ENCODE results near the gene OR7C2. TPM values are rescaled to one million over a fixed set of nuclear protein-coding genes. Genes with fewer than 3 reads are reported as not detected.
"Not testable (repeated sequence)": the region's sequence is repeated elsewhere in the genome, so short reads cannot be mapped to it uniquely, and the experiment has no call there.

Gene OR7C2
- total RNA-seq = not detected in 2 replicates

GRCh38 chr19:14941189-14941588 lies at the start of gene OR7C2:
TSS of gene OR7C2 (plus strand) at chr19:14941489. CDS start at chr19:14941489, 0 bp downstream.
- intact Hi-C loops (cut with micrococcal nuclease) = no loop called here

- intact Hi-C loops (cut with micrococcal nuclease) = no loop called here
These were observed 39.5 kb upstream of the OR7C2 start for GRCh38 chr19:14901675-14902260.

GRCh38 chr19:14906711-14907110 lies 34.6 kb upstream of the OR7C2 start:
- intact Hi-C loops (cut with micrococcal nuclease) = no loop called here

- intact Hi-C loops (cut with micrococcal nuclease) = no loop called here
These were observed 26.2 kb upstream of the OR7C2 start for GRCh38 chr19:14915116-14915515.

- intact Hi-C loops (cut with micrococcal nuclease) = no loop called here
These were observed 24.4 kb upstream of the OR7C2 start for GRCh38 chr19:14916848-14917247.

- intact Hi-C loops (cut with micrococcal nuclease) = no loop called here
These were observed 7.8 kb upstream of the OR7C2 start for GRCh38 chr19:14933506-14933905.

- intact Hi-C loops (cut with micrococcal nuclease) = no loop called here
These were observed 1.0 kb upstream of the OR7C2 start for GRCh38 chr19:14940266-14940665.

GRCh38 chr19:14943601-14944000 lies 2.3 kb downstream of the OR7C2 start:
- intact Hi-C loops (cut with micrococcal nuclease) = no loop called here

GRCh38 chr19:14944456-14944855 lies 3.2 kb downstream of the OR7C2 start:
- intact Hi-C loops (cut with micrococcal nuclease) = no loop called here

GRCh38 chr19:14949413-14949812 lies 8.1 kb downstream of the OR7C2 start:
- intact Hi-C loops (cut with micrococcal nuclease) = not testable (repeated sequence)

- intact Hi-C loops (cut with micrococcal nuclease) = no loop called here
These were observed 8.6 kb downstream of the OR7C2 start for GRCh38 chr19:14949876-14950275.

- intact Hi-C loops (cut with micrococcal nuclease) = no loop called here
These were observed 9.1 kb downstream of the OR7C2 start for GRCh38 chr19:14950421-14950820.

- intact Hi-C loops (cut with micrococcal nuclease) = no loop called here
These were observed 11.5 kb downstream of the OR7C2 start for GRCh38 chr19:14952767-14953166.

- intact Hi-C loops (cut with micrococcal nuclease) = no loop called here
These were observed 12.9 kb downstream of the OR7C2 start for GRCh38 chr19:14954071-14954655.

GRCh38 chr19:14957464-14957863 lies 16.2 kb downstream of the OR7C2 start:
- intact Hi-C loops (cut with micrococcal nuclease) = no loop called here

GRCh38 chr19:14959263-14959662 lies 18.0 kb downstream of the OR7C2 start:
- intact Hi-C loops (cut with micrococcal nuclease) = no loop called here

- intact Hi-C loops (cut with micrococcal nuclease) = no loop called here
These were observed 20.8 kb downstream of the OR7C2 start for GRCh38 chr19:14961956-14962685.

- intact Hi-C loops (cut with micrococcal nuclease) = no loop called here
These were observed 27.0 kb downstream of the OR7C2 start for GRCh38 chr19:14968247-14968646.

- intact Hi-C loops (cut with micrococcal nuclease) = no loop called here
These were observed 30.2 kb downstream of the OR7C2 start for GRCh38 chr19:14971474-14971873.

GRCh38 chr19:14972676-14973075 lies 31.4 kb downstream of the OR7C2 start:
- intact Hi-C loops (cut with micrococcal nuclease) = no loop called here

- intact Hi-C loops (cut with micrococcal nuclease) = no loop called here
These were observed 33.2 kb downstream of the OR7C2 start for GRCh38 chr19:14974488-14974887.

GRCh38 chr19:14977128-14977527 lies 35.8 kb downstream of the OR7C2 start:
- intact Hi-C loops (cut with micrococcal nuclease) = no loop called here

Data from T-helper 2 cell treated with Interferon-gamma antibody and Interleukin-4, amounts not matched to agents 100 ng/mL and 5 ng/mL, for 36 hours (primary cell).